ENCODE data around the gene JAZF1.
A peak's percentile ranks its signal among the peaks of the same experiment; 100 is the strongest.
"Not testable (repeated sequence)": the region's sequence is repeated elsewhere in the genome, so short reads cannot be mapped to it uniquely, and the experiment has no call there.

JAZF1 gene

GRCh38 chr7:27856703-27857485 is 323.7 kb downstream of the JAZF1 start:
- DNase-seq = not testable (repeated sequence)

DNA sequence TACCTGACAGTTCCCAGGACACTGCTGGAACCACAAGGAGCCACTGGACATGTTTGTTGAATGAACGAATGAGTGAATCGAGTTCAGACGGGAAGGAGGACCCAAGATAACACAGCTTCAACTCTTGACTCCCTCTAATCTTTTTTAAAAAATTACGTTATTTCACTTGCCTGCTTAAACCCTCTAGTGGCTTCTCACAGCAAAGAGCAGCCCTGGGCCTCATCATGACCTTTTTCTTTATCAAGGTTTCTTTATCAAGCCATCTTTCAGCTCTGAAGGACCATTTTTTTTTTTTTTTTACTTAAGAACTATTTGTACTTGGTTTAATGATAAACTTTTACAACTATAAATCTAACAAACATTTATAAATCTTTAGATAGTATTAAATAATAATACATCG is 330.1 kb downstream of the JAZF1 start:
- no peak for DNase-seq

DNA sequence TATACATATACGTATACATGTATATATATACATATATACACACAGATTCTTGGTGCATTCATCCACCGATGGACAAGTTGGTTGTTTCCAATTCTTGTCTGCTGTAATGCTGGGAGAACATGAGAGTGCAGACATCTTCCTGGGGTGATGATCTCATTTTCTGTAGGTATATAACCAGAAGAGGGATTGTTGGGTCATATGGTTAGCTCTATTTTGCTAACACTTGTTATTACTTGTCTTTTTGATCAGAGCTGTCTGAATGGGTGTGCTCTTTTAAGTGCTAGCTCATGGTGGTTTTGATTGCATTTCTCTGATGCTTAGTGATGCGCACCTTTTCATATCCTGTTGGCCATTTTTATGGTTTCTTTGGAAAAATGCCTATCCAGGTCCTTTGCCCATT is 334.2 kb downstream of the JAZF1 start:
- DNase-seq = no peak

- no peak for DNase-seq
These were observed 336.9 kb downstream of the JAZF1 start for GRCh38 chr7:27843584-27844305.

DNA sequence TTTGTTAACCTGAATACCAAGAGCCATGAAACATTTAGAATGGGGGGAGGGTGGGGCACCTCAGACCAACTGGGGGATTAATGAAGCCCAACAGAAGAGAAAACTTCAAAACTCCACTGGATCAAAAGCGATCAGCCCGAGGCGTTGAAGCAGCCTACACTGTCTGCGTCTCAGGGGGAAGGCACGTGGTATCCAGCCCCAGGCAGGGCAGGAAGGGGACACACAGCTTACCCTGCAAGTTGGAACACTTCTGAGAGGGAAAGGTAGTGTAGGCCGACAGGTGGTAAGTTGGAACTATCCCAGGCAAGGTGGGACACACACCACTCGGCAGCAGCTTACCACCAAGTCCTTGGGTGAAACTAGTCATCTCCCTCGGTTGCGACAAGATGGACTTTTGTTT is 337.7 kb downstream of the JAZF1 start:
- no peak for DNase-seq

- no peak for DNase-seq
These were observed 338.4 kb downstream of the JAZF1 start for GRCh38 chr7:27842094-27842692.

GRCh38 chr7:27840760-27841364 is 339.7 kb downstream of the JAZF1 start:
- DNase-seq = no peak

- peak; percentile 3 to 7 (median 4) for DNase-seq
These were observed 340.3 kb downstream of the JAZF1 start for GRCh38 chr7:27840313-27840712.

DNA sequence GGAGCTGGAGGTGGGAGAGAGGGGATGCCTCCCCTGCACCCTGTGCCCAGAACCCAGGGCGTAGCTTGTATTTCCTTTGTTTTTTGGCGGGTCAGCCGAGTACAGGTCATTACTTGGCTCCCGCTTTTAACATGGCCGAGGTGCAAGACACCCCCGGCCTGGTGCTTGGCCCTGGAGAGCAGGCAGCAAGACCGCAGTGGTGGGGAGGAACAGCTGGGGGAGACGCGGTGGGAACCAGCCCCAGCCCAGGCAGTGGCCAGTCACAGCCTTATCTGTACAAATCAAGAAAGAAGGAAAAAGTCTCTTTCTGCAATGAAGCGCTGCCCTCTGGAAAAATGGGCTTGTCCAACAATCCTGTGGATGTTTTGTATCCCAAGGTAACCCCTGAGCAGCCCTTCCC is 341.5 kb downstream of the JAZF1 start:
- DNase-seq = no peak

GRCh38 chr7:27836536-27836935 is 344.1 kb downstream of the JAZF1 start:
- DNase-seq = no peak

GRCh38 chr7:27835376-27835775 is 345.2 kb downstream of the JAZF1 start:
- no peak for DNase-seq

DNA sequence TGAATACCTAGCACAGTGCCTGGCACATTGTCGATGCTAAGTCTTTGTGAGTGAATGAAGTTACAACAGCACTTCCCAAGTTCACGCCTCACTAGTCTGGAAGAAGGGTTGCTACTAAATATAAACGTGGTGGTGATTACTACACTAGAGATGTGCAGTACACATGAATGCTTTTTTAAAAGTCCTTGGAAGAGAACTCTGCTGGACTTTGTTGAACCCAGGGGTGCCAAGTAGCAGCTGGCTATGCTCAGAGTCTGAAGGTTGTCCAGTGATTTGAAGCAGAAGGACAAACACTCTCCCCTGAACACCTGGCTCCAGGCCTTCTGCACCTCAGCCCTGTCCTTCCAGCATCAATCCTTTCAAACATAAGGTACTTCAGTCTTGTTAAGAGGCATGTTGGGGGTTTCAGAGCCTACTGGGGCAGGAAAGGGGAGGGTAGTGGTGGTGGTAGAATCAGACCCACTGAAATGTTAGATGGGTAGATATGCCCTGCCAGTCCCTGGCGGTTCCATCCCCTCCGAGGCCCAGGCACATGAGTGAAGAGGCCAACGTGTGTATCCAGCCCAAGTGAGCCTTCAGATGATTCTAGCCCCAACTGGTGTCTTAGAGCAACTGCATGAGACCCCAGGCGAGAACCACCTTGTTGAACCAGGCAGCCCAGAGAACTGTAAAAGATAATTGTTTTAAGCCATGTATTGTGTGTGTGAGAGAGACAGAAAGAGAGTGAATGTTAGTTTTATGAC is 346.2 kb downstream of the JAZF1 start:
- DNase-seq = no peak

DNA sequence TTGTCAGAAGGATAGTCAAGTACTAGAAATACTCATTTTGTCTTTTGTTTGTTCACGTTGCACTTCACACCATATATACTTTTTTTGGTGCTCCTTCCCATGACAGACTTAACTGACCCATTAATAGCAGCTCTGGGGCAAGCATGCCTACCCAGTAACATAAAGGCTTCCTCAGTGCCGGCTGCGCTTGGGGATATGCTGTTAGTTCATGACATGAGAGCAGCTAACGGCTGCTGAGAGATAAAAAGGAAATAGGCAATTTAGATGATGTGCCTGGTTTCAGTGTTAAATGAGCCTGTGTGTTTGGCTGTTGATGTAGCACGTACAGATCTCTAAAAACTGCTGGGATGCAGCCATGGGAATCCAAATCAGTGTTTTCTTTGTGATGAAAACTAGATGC is 354.2 kb downstream of the JAZF1 start:
- DNase-seq = no peak

DNA sequence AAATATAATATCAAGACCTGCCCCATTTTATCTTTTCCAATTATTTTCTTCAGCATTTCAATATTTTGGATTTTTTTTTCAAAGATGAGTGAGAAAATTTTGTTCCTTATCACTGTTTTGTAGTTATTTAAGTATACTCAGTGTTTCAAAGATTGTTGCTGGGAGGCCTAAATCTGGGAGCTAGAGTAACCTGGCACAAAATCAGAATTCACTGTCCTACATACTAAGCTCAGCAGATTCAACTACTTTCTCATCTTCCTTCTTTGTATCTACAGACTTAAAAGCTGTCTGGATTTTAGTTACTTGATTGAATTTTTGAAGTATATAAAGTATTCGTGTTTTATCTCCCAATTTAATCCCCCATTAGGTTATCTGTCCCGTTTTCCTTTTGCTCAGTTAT is 354.7 kb downstream of the JAZF1 start:
- DNase-seq = no peak

- DNase-seq = no peak
These were observed 358.4 kb downstream of the JAZF1 start for GRCh38 chr7:27822245-27822644.

- no peak for DNase-seq
These were observed 367.9 kb downstream of the JAZF1 start for GRCh38 chr7:27812706-27813105.

DNA sequence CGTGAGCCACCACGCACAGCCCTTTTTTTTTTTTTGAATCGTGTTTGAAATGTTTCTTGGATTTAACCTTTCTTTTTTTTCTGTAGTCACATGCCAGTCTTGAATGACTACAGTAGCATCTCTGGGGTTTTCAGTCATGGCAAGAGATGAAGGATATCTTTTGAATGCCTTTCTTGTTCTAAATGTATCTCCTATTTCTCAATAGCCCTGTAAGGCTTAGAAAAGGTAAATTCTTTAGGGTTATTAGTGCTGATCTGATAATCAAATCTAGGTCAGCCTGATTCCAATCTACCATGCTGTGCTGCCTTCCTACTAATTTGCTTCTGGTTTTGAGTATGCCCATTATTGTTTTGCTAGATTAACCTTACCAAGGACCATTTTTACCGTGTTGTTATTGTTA is 370.4 kb downstream of the JAZF1 start:
- no peak for DNase-seq

DNA sequence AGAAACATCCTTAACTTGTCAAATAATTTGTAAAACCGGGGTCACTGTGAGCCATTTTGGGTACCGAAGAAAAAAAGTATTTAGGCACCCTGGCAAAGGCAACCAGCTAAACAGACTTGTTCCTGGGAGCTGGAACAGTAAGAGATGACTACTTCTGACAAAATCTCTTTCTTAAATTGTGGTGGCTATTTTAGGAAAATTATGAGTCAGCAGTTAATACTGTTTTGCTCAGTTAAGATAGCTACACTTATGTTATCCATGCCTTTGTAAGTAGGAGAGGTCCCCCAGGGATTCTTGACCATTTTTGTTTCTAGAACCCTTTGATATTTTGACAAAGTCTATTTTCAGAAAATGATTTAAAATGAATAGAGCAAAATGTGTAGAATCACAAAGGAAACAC is 372.0 kb downstream of the JAZF1 start:
- DNase-seq = no peak

GRCh38 chr7:27804139-27804538 is 376.5 kb downstream of the JAZF1 start:
- DNase-seq = no peak

GRCh38 chr7:27802999-27803398 is 377.6 kb downstream of the JAZF1 start:
- no peak for DNase-seq

DNA sequence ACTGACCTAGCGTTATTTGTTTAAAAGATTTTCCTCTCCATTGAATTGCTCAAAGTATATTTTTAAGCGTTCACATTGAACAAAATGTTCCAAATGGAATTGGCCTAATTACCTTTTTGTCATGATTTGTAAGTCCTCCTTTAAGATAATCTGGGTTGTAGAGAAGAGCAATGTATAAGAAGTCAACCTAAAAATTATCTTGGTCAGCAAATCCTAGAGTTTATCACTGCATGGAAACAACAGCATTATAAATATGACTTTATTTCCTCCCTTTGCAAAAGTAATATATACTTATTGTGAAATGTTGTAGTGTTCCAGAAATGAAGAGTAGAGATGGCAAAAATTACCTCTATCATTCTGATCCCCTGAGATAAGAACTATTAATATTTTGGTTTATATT is 381.4 kb downstream of the JAZF1 start:
- DNase-seq = no peak

GRCh38 chr7:27795977-27796376 is 384.6 kb downstream of the JAZF1 start:
- no peak for DNase-seq

- no peak for DNase-seq
These were observed 386.8 kb downstream of the JAZF1 start for GRCh38 chr7:27793780-27794179.
